Renal cortical epithelial cell (primary cell): ENCODE measurements around the gene GPR148. TPM values are rescaled to one million over a fixed set of nuclear protein-coding genes. Genes with fewer than 3 reads are reported as not detected.
A peak's percentile ranks its signal among the peaks of the same experiment; 100 is the strongest.

ENCODE experiments used
- DNase-seq: peaks from one replicate; pipeline ENCODE4 v3.0.0-alpha.2; 2011; ENCODE audit warnings: low read depth
- total RNA-seq: library from RNA; depleted of rRNA; stranded (reverse); fragments of >200 nt; gene quantifications from 2 replicates; pipeline ENCODE4 v1.2.3, GENCODE V29; 2014

GPR148 gene
- total RNA-seq, 1 donor from 2014 or later: 0.05 TPM

GRCh38 chr2:130749641-130750040 lies 20.8 kb downstream of the GPR148 start:
- DNase-seq: no peak

DNA sequence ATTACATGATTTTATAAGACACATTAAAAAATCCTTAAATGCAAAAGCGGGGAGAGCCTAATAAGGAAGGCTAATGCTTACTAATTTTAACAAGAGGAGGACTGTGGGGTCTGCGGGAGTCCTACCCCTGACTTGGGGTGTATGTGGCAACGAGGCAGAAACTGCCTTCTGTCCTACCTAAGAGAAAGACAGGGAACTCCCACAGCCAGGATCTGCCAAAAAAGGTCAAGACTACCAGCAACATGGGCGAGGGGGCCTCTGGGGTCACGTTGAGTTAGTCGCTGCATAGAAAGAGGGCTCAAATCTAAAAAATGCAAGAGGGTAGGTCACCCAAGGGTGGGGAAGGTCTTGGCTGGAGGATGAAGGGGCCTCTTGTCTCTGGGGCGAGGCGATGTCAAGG lies 25.9 kb downstream of the GPR148 start:
- no peak for DNase-seq

DNA sequence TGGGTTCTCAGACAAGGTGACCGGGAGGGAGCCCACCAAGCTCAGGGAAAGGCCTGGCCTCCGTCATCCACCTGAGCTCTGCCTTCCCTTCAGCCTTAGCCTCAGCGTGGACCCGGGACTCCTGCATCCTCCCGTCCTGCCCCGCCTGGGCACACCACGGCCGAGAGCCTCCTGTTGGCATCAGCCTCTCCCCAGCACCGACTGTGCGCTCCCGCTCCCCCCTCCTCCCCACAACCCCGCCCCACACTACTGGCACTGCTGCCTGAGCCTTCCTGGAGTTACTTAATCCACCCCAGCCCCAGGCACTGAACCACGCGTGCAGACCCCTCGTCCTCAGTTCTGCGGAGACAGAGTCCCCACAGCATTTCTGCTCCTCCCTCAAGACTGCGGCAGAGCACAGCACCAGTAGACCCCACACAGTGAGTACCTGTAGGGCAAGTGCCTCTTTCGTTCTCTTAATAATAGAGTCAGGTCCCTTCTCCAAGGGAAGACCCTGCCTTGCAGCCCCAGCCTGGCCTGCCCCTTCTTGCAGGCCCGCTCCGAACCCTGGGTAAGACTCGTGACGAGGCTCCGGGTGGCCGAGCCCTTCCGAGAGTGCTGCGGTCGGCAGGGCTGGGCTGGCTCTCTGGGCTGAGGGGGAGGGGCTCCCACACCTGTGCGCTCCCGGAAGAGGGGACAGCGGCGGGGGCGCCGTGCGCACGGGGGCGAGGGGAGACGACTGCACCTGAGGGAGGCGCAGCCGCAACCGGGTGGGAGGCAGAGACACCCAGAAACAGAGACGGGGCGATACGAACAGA lies 26.6 kb downstream of the GPR148 start, which contains the start of gene AMER3:
Gene AMER3 (plus strand): TSS at position 285 of the 797 bp plus-strand sequence. CDS start 6,533 bp downstream, outside the sequence.
- DNase-seq: no peak

GRCh38 chr2:130756053-130756873 lies 27.4 kb downstream of the GPR148 start:
- DNase-seq: no peak

GRCh38 chr2:130756874-130757668 lies 28.2 kb downstream of the GPR148 start:
- DNase-seq: no peak

DNA sequence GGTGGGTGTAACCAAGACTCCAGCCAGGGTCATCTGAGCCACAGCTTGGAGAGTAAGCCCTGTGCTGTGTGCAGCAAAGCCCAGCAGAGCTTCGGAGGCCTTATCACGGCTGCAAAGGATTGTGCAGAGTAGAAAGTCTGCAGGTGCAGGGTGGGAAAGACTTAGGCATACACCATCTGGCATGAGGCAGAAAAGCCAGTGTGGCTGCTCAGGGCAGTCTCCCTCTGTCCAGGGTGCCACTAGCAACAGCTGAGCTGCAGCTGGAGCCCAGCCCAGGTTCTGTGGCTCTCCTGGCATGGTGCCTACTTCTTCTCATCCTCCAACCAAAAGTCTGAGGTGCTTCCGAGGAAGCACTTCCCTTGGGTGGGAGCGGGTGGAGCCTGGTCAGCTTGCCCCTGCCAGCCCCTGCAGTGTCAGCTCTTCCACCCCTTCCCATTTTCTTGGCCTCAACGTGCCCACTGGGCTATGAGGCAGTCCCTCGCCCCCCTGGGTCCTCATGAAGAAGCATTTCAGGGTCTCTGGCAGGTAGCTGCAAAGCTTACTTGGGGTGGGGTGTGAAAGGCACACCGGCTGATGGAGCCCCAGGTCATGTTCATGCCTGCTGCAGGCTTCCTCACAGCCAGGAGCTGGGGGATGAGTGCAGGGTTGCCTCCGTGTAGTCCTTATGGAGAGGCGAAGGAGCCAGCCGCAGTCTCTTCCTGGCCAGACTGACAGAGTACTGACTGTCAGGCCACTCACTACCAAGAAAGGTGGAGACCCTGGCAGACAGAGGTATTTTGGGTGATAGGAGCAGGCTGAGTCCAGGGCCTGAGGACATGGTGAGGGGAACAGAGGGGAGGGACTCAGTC lies 31.3 kb downstream of the GPR148 start:
- DNase-seq: peak; percentile 3

DNA sequence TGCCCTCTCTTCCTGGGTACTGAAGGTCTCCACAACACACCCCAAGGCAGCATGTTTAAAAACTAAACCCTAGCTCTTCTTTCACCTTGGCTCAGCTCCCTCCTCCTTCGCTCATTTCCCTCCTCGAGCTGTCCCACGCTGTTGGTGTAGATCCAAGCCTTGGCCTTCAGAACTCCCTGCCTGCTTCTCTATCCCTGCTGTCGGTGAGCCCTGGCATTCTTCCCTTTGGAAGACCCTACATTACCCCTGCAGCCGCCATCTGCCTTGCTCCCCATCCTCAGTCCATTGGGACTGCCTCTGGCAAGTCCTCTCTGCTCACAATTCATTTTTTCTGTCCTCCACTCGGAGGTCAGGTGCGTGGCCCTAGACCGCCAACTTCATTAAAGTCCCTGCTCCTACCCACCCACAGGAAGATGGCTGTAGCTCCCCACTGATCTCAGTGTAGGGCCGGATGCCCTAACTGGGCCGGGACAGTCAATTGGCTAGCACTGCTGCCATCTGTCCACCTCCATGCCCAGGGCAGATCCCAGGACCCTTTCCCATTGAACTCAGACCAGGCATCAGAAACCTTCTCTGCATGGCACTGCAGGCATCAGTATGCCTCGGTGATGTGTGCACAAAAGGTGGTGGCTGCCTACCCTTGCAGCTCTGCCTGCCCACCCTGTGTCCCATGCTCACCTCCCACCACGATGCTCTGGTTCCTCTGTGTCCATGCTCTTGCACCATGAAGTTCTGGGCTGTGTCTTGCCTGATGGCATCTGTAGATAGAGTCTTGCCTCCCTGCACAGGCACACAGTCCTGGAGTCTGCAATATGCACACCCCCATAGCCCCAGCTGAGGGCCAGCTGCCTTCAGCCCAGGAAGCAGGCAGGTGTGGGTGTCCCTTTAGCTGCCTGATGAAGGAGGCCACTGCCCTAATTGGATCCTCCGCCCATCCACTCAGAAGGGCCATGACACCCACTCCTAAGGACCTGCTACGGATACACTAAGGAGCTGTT lies 32.2 kb downstream of the GPR148 start:
- DNase-seq: no peak

DNA sequence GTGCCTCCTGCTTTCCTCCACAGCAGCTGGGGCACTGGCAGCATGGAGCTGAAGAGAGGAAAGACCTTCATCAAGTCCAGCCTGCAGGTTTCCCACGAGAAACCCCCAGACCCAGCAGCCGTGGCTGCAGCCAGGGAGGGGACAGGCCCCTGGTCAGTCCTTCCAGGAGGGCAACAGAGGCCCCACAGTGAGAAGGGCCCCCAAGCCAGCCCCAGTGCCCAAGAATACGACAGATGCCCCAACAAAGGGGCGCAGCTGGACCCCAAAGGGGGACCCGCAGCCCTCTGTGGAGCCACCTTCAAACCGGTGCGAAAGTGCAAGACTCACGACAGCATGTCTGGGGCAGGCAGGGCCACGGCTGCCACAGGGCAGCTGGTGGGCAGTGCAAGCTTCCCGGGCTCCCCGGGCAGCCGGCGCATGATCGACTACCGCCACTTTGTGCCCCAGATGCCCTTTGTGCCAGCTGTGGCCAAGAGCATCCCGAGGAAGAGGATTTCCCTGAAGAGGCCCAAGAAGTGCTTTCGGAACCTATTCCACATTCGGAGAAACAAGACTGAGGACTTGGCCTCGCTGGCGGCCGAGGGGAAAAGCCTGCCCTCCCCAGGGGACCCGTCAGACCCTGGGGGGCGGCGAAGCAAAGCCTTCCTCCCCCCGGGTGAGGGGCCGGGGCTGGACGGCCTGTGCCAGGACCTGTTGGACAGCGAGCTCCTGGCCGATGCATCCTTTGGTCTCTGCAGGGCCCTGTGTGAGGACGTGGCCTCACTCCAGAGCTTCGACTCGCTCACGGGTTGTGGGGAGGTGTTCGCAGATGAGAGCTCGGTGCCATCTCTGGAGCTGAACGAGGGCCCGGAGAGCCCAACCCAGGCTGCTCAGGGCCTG lies 33.4 kb downstream of the GPR148 start:
- DNase-seq: no peak

DNA sequence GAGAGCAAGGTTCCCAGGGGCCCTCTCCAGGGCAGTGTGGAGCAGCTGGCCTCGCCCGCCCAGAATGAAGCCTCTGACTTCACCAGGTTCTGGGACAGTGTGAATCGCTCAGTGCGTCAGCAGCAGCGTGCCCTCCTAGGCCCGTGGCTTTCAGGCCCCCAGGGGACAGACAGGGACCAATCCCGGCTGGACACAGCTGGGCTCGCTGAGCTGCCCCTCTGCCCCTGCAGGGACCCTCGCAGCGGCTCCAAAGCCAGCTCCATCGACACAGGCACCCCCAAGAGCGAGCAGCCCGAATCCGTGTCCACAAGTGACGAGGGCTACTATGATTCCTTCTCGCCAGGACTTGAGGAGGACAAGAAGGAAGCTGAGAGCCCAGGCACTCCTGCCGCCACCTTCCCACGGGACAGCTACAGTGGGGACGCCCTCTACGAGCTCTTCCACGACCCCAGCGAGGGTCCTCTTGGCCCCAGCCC lies 34.1 kb downstream of the GPR148 start:
- DNase-seq: no peak

GRCh38 chr2:130763405-130763804 lies 34.5 kb downstream of the GPR148 start:
- DNase-seq: no peak

DNA sequence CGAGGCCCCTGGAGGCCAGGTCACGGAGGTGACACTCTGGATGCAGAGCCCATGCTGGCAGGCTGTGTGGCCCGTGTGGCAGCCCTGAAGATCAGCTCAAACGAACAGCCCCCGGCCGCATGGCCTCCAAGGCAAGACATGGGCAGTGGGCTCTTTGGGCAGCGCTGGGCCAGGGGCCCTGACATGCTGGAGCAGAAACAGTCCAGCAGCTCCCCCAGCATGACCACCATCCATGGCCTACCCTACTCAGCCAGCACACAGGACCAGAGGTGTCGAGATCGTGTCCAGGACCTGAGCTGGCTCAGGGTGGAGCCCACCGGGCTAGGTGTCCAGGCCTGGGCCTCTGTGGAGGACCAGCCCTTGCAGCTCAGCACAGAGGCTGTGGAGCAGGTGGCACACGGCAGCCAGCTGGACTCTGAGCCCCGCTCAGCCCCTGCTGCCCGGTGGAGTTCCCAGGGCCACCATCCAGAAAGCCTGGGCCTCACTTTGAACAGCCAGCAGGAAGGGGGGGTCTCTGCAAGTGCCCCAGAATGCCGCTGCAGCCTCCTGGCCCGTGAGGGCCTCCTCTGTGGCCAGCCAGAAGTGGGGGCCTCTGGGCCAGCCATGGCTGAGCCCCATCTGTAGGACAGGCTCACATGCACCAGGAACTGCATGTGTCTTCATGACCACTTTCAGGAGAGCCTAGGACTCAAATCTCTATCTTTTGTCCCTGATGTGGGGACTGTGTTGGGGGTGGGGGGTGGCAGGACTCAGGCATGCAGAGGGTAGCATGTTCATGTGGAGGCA lies 35.4 kb downstream of the GPR148 start:
- DNase-seq: no peak

GRCh38 chr2:130764821-130765115 lies 35.9 kb downstream of the GPR148 start:
- no peak for DNase-seq

DNA sequence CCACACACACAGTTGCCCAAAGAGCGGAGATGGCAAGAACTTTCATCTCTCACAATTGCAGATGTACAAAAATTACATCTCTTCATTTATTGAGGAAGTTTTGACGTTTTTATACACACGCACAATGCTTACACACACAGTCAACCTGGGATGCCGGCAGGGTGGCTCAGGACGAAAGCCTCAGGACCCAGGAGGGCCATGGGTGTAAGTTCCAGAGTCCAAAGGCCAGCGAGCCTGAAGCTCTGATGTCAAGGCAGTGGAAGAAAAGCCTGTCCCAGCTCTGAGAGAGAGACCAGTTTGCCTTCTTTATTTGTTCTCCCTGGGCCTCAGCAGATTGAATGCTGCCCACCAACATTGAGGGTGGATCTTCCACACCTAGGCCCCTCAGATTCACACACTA lies 36.6 kb downstream of the GPR148 start:
- no peak for DNase-seq

DNA sequence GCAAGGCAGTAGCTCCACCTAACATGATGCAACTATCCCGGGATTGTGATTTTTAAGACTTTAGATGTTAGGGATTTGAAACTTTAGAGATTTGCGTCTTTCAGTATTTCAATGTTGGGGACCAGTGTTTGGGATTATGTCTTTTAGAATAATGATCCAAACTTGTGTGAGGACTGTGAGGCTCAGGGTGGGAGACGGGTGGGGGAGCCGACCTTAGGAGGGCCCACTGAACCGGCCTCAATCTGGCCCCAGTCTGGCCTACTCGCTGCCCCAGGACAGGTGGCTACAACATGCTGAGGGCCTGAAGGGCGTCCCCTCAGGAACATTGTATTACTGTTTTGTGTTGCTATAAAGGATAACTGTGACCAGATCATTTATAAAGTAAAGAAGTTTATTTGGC lies 37.2 kb downstream of the GPR148 start:
- no peak for DNase-seq

GRCh38 chr2:130766711-130767407 lies 38.0 kb downstream of the GPR148 start:
- no peak for DNase-seq

GRCh38 chr2:130767408-130767775 lies 38.5 kb downstream of the GPR148 start:
- DNase-seq: no peak

DNA sequence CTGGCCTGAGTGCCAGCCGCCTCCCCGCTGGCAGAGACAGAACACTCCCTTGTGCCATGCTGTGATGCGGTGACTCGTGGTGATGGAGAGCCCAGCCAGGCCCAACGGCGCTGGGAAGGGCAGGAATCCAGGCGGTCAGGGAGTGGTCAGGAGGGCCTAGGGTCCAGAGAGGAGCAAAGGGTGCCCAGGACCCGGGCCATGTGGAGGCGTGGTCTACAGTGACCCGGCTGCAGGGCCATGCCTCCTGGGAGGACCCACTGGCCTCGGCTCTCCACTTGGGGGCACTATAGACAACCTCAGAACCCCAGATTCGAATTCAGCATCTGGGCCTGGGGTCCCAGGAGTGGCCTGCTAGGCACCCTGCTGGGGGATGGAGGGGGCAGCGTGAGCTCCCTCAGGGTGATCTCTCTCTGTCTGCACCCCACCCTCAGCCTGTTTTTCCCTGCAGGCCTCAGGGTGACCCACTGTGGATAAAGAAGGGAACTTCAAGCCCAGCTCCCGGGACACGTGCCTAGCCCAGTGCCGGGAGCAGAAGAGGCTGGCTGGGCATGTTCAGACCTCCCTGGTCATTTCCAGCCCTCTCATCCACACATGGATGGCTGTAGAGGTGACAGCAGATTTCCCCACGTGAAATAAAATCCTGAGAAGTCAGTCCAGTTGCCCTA lies 39.5 kb downstream of the GPR148 start:
- no peak for DNase-seq
